HG03457 (cell line): Measurements from ENCODE around the gene UFSP2.
"Not testable (repeated sequence)": the region's sequence is repeated elsewhere in the genome, so short reads cannot be mapped to it uniquely, and the experiment has no call there.

Experiments used
- ATAC-seq: cut with Tn5 transposase; IDR thresholded peaks from one replicate; pipeline ENCODE4 v1.9.1; 2021; ENCODE audit warnings: moderate number of reproducible peaks; ENCODE audit not compliant: unreplicated experiment

UFSP2 gene

GRCh38 chr4:185387957-185388356 lies 37.8 kb downstream of the UFSP2 start:
- no peak for ATAC-seq

DNA sequence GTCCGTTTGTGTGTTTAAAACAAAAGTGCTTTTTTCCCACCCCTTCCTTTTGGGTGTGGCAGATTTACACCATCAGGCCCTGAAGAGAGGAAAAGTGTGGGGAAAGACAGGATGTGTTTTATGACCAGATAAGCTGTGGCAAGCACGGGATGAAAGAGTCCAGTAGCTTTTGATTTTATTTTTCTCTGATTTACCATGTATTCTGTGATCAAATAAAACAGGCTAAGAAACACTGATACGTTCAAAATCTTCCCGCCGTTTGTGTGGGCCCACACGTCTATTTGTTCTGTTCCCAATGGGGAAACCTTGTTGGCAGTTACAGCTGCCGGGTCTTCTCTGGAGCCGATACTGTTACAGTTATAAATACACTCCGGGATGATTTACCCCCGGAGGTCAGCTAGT lies 40.8 kb downstream of the UFSP2 start:
- ATAC-seq, result no peak

DNA sequence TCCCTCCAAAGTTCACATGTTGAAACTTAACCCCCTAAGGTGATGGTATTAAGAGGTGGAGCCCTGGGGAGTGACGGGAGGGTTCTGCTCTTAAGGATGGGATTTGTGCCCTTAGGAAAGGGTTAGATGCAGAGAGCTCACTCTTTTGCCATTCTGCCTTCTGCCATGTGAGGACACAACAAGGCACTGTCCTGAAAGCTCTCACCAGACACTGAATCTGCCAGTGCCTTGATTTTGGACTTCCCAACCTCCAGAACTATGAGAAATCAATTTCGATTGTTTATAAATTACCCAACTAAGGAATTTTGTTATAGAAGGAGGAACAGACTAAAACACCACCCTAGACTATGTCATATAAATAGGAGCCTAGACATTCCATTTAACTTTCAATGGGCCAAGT lies 41.7 kb downstream of the UFSP2 start:
- ATAC-seq, result no peak

GRCh38 chr4:185383451-185383850 lies 42.3 kb downstream of the UFSP2 start:
- ATAC-seq, result no peak

- no peak for ATAC-seq
Measured at GRCh38 chr4:185382754-185383153, 43.0 kb downstream of the UFSP2 start.

DNA sequence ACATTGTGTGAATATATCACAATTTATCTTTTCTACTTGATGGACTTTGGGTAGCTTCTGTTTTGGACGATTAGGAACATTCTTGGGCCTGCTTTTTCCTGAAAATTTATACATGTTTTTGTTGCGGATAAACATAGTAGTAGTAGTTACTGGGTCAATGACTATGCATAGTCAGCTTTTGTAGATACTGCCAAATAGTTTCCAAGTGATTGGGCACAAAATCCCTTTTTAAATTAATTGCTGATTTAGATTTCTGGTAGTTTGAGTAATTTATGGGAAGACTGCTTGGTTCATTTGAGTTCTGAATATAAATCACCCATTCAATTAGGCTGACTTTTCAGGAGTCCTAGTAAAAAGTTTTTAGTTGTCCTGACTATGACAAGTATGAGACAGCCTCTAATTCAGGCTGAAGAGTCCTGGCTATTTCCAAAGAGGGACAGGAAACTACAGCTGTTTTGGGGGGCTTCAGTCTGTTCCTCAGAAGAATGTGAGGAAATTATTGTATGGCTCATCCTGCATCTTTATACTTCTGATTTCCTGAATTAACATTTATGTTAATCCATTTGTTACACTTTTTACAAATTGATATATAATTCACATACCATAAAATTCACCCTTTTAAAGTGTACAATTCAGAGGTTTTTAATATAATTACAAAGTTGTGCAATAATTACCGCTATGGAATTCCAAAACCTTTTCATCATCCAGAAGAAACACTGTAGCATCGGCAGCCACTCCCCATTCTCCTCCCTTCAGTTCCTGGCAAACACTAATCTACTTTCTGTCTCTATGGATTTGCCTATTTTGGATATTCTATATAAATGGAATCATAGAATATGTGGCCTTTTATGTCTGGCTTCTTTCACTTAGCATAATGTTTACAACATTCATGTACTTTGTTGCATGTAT lies 44.2 kb downstream of the UFSP2 start:
- ATAC-seq, result no peak

DNA sequence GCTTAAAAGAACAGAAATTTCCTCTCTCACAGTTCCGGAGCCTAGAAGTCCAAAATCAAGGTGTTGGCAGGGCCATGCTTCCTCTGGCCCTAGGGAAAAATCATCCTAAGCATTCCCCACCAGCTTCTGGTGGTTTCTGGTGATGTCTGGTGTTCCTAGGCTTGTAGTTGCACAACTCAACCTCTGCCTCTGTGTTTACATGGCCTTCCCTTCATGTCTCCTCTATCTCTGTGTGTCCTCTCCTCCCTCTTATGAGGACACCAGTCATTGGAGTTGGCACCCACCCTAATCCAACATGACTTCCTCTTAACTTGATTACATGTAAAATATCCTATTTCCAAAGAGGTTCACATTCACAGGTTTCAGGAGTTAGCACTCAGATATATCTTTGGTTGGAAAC lies 45.4 kb downstream of the UFSP2 start:
- ATAC-seq, result no peak

GRCh38 chr4:185379326-185380295 lies 46.2 kb downstream of the UFSP2 start:
- no peak for ATAC-seq

GRCh38 chr4:185378264-185378663 lies 47.5 kb downstream of the UFSP2 start:
- ATAC-seq, result no peak

DNA sequence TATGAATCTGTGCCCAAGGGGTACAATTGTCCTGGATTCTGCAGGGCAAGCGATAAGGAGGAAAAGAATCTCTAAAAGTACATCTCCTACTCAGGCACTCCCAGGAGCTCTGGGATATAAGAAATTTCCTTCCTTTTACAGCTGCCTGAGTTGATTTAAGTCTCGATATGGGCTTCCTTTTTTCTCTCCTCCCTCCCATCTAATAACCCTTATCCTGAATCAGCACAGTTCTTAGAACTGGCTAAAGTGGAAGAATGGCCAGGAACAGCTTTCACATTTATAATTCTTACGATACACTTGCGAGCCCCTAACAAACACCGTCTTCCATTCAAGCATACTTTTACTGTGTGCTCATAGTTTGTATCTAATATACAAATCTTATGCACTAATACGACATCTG lies 51.2 kb downstream of the UFSP2 start:
- no peak for ATAC-seq

DNA sequence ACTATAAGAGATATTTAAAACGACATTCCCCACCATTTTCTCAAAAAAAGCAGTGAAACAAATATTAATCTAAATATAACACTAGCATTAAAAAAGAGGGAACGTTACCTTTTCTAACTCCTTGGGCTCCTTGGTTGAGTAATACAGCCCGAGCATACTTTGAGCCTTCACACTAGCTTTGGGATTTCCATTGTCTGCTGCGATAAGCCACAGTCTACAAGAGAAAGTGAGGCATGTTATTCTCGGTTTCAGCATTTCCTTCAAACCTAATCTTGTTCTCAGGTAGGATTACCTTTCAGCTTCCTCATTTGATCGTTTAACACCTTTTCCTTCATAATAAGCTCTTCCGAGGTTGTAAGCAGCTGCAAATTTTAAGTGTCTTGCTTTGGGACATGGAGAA lies 51.7 kb downstream of the UFSP2 start:
- no peak for ATAC-seq

DNA sequence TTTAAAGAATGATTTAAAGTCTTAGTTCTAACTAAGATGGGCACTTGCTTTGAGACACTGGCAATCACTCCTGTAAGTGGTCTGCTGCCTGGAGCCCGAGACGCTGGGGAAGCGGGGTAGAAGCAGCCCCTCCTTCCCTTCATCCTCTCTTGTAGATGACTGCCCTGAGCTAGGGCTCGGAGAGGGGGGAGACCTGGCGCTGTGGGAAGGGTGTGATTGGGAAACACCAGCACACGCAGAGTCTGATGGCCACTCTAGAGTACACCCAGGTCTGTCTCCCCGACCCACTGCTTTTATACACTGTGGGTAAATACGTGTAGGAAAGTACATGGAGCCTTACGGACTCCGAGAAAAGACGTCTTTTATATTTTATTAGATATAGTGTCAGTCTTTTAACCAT lies 54.1 kb downstream of the UFSP2 start:
- no peak for ATAC-seq

- ATAC-seq, result no peak
Measured at GRCh38 chr4:185370268-185370949, 55.4 kb downstream of the UFSP2 start.

GRCh38 chr4:185369731-185370130 lies 56.0 kb downstream of the UFSP2 start:
- ATAC-seq, result no peak

DNA sequence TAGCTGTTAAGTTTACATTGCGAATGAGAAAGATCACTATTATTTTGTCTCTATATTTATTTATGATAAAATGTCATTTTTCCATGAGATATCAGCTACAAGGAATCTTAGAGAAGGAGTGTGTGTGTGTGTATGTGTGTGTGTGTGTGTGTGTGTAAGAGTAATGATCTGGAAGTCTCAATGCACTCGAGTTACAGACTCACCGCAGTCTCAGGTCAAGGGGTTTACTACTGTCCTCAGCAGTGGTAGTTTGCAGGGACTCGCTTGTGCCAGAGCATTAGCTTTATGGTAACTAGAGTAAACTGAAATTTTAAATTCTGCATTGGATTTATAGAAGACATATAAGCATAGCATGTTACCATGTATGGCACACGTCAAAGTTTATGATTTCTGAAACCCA lies 60.9 kb downstream of the UFSP2 start:
- ATAC-seq, result no peak

DNA sequence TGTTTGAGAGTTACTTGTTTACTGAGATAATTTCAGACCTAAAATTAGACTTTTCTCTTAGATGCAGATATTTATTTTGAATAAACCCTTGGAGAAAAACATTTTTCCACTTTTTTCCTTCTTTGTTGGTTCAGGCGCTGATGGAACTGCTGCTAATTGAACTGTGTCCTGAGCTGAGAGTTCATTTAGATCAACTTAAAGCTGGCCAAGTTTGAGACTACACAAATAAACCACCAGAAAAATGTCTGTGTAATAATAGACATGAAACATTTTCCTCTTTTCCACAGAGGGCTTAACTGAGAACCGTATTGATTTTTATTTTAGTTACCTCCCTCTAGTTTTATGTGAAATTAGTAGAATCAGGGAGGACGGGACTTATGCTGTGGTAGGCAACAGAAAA lies 62.5 kb downstream of the UFSP2 start:
- no peak for ATAC-seq

DNA sequence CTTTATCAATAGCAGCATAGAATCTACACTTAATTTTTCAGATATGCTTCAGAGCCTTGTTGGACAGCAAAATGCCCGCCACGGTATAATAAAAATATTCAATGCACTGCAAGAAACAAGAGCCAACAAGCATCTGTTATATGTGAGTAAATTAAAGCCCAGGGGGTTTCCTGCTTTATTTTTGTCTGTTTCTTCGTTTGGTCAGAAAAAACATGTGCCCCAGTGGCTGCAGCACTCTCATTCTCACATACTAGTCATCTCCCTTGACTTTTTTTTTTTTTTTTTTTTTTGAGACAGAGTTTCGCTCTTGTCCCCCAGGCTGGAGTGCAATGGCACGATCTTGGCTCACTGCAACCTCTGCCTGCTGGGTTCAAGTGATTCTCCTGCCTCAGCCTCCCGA lies 63.2 kb downstream of the UFSP2 start:
- not testable (repeated sequence) for ATAC-seq

DNA sequence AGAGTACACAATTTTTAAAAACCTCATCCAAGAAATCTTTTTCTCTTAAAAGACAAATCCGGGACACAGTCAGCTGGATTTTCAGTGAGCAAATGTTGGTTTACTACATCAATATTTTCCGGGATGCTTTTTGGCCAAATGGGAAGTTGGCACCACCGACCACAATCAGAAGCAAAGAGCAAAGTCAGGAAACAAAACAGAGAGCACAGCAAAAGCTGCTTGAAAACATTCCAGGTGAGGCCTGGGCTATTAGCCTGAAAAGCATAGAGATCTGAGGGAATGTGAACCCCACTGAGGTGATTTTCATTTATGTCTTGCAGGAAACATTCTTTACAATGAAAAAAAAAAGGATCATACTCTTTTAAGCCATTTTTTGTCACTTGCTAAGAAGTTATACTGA lies 63.9 kb downstream of the UFSP2 start:
- ATAC-seq, result no peak

GRCh38 chr4:185359767-185360446 lies 65.9 kb downstream of the UFSP2 start:
- ATAC-seq, result no peak

GRCh38 chr4:185358959-185359358 lies 66.8 kb downstream of the UFSP2 start:
- ATAC-seq, result no peak

GRCh38 chr4:185358514-185358913 lies 67.2 kb downstream of the UFSP2 start:
- ATAC-seq, result no peak
